HEK293T (cell line): Measurements from ENCODE around the gene SLC25A1.

Experiments
- BHLHE40 ChIP-seq: fragments of 450-650 bp; IDR thresholded peaks from 2 replicates; pipeline ENCODE4 v1.6.1; 2016; ENCODE audit warnings: mild to moderate bottlenecking, moderate library complexity, borderline replicate concordance
- CTBP1 ChIP-seq: fragments of 450-650 bp; IDR thresholded peaks from 2 replicates; pipeline ENCODE4 v1.6.1; 2016; ENCODE audit warnings: borderline replicate concordance
- ELF4 ChIP-seq: fragments of 450-650 bp; IDR thresholded peaks from 2 replicates; pipeline ENCODE4 v1.6.1; 2017; ENCODE audit warnings: antibody characterized with exemption
- NFRKB ChIP-seq: fragments of 450-650 bp; IDR thresholded peaks from 2 replicates; pipeline ENCODE4 v1.6.1; 2016; ENCODE audit warnings: mild to moderate bottlenecking, moderate library complexity
- SP1 ChIP-seq: fragments of 450-650 bp; IDR thresholded peaks from 2 replicates; pipeline ENCODE4 v1.6.1; 2017
- SUZ12 ChIP-seq: fragments of 450-650 bp; IDR thresholded peaks from 2 replicates; pipeline ENCODE4 v1.6.1; 2016; ENCODE audit warnings: mild to moderate bottlenecking

DNA sequence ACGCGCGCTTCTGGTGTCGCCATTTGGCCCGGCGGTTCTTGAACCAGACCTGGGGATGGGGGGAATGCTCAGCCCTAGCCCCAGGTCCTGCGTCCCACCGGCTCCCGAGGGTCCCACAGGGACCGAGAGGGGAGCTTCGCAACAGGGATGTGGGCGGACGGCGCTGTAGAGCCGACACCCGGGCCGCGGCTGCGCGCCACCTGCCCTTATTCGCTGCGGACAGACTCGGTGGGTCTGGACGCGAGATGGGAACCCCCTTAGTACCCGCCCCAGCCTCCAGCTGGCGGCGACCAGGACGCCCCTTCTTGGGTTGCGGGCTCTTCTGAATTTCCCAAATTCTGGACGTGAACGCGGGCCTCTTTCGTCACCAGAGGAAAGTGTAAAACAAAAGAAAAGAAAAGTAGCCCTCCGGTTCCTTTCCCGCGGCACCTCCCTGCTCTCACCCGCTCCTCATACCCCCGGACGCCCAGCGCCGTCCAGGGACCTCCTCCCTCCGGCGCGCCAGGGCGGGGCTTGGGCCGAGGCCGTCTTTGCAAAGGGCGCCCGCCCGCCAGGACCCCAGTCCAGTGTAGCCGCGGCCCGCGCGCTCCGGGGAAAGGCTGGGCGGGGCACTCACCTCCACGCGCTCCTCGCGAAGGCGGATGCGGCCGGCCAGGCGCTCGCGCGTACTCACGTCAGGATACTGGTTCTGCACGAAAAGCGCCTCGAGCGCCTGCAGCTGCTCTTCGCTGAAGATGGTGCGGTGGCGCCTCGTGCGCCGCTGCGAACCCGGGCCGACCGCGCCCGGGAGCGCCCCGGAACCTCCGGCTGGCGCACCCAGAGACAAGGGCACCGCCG lies 29.3 kb downstream of the SLC25A1 start:
- TF ChIP-seq CTBP1 (no peak), SUZ12 (no peak), ELF4 (no peak), NFRKB (no peak), SP1 (no peak), BHLHE40 (no peak)
